Fibroblast of lung (primary cell): ENCODE data around the gene SDK2. TPM values are rescaled to one million over a fixed set of nuclear protein-coding genes. Genes with fewer than 3 reads are reported as not detected.

Experiments
- DNase-seq, 2 donors: peaks; one replicate each; pipeline versions ENCODE4 v3.0.0 to v3.0.0-alpha.2; 2010; ENCODE audit warnings: low read depth in 2 of 2
- H2AFZ ChIP-seq: 2 replicates; pipeline ENCODE4 v1.5.1; 2012; ENCODE audit warnings: low read length, control low read depth, inconsistent platforms
- H3K27ac ChIP-seq: 2 replicates; pipeline ENCODE4 v1.5.1; 2011; ENCODE audit warnings: low read length, control low read depth; ENCODE audit not compliant: insufficient read depth
- H3K27me3 ChIP-seq: 2 replicates; pipeline ENCODE4 v1.5.1; 2011; ENCODE audit warnings: mild to moderate bottlenecking, low read length; ENCODE audit not compliant: control insufficient read depth, insufficient read depth
- H3K36me3 ChIP-seq: 2 replicates; pipeline ENCODE4 v1.5.1; 2011; ENCODE audit warnings: low read length; ENCODE audit not compliant: control insufficient read depth, insufficient read depth
- H3K4me1 ChIP-seq: 2 replicates; pipeline ENCODE4 v1.5.1; 2011; ENCODE audit warnings: low read length; ENCODE audit not compliant: control insufficient read depth, insufficient read depth; ENCODE audit errors: extremely low read depth
- H3K4me2 ChIP-seq: 2 replicates; pipeline ENCODE4 v1.5.1; 2011; ENCODE audit warnings: low read length, control low read depth; ENCODE audit not compliant: insufficient read depth; ENCODE audit errors: extremely low read depth
- H3K4me3 ChIP-seq, 4 experiments: fragments of 200-600 bp in 1 of 4; sonication (generic) in 1 of 4; replicated peaks in 1 of 4; 2 replicates each; pipeline ENCODE4 v1.5.1; 2011 to 2016; ENCODE audit warnings: low read length in 4 of 4, low read depth in 3 of 4, mild to moderate bottlenecking in 3 of 4, control low read depth in 2 of 4, inconsistent platforms in 1 of 4, mixed read lengths in 1 of 4; ENCODE audit not compliant: insufficient read depth in 1 of 4; ENCODE audit errors: control extremely low read depth in 1 of 4
- H3K79me2 ChIP-seq: 2 replicates; pipeline ENCODE4 v1.5.1; 2012; ENCODE audit warnings: mild to moderate bottlenecking, low read length, inconsistent platforms; ENCODE audit not compliant: control insufficient read depth, insufficient read depth
- H3K9ac ChIP-seq: 2 replicates; pipeline ENCODE4 v1.5.1; 2011; ENCODE audit warnings: mild to moderate bottlenecking, low read length, control low read depth; ENCODE audit not compliant: insufficient read depth
- H3K9me3 ChIP-seq: 2 replicates; pipeline ENCODE4 v1.5.1; 2012; ENCODE audit warnings: low read depth, low read length; ENCODE audit not compliant: control insufficient read depth, insufficient read depth
- H4K20me1 ChIP-seq: 2 replicates; pipeline ENCODE4 v1.5.1; 2011; ENCODE audit warnings: low read length; ENCODE audit not compliant: control insufficient read depth, insufficient read depth; ENCODE audit errors: extremely low read depth
- CTCF ChIP-seq, 2 donors: IDR thresholded peaks in 1 of 2; conservative IDR thresholded peaks in 1 of 2; 1 replicate in 1 of 2; 2 replicates in 1 of 2; pipeline ENCODE4 v1.5.1; 2011 to 2012; ENCODE audit warnings: low read length in 2 of 2, control low read depth in 1 of 2, inconsistent platforms in 1 of 2, low read depth in 1 of 2, mild to moderate bottlenecking in 1 of 2
- EZH2 ChIP-seq: IDR thresholded peaks from 2 replicates; pipeline ENCODE4 v1.5.1; 2012; ENCODE audit warnings: low read length, control low read depth, mild to moderate bottlenecking; ENCODE audit errors: missing control alignments
- polyA plus RNA-seq, 2 donors: library from polyadenylated mRNA; depleted of rRNA in 1 of 2; stranded (reverse) in 1 of 2; unstranded in 1 of 2; fragments of >200 nt; gene quantifications; 2 replicates each; pipeline ENCODE4 v1.2.1, GENCODE V29; 2011 to 2012; ENCODE audit warnings: missing spikeins in 1 of 2
- total RNA-seq: library from RNA; depleted of rRNA; stranded (reverse); fragments of >200 nt; gene quantifications from 2 replicates; pipeline ENCODE4 v1.2.1, GENCODE V29; 2014

SDK2 gene
- total and polyA plus RNA-seq, 2 donors (not counting 1 experiment from before 2014, with no cell fraction given), result under 0.01 to 0.01 TPM

- no peak overlapping the region for H3K9ac ChIP-seq
- no peak overlapping the region for H3K4me3 ChIP-seq
- DNase-seq, result no peak
- H2AFZ ChIP-seq, result no peak overlapping the region
- H3K79me2 ChIP-seq, result no peaks in the 10 kb centered on the region
- no peak overlapping the region for H3K27ac ChIP-seq
- no peak overlapping the region for H3K4me2 ChIP-seq
- H3K36me3 ChIP-seq, result no peaks in the 10 kb centered on the region
- no peaks in the 10 kb centered on the region for H3K9me3 ChIP-seq
- no peaks in the 10 kb centered on the region for H4K20me1 ChIP-seq
- no peaks in the 10 kb centered on the region for H3K27me3 ChIP-seq
- TF ChIP-seq EZH2, result no peak
- no peak for TF ChIP-seq CTCF (conservative IDR thresholded peaks at IDR 0.05 in 1 of 2, IDR thresholded peaks at IDR 0.05 in 1 of 2; ENCODE audit: low read depth in 1 of 2, low read length in 2 of 2)
- H3K4me1 ChIP-seq, result no peaks in the 10 kb centered on the region
Observed at GRCh38 chr17:73412914-73413313, 231.3 kb downstream of the SDK2 start.

- TF ChIP-seq CTCF (conservative IDR thresholded peaks at IDR 0.05 in 1 of 2, IDR thresholded peaks at IDR 0.05 in 1 of 2; ENCODE audit: low read depth in 1 of 2, low read length in 2 of 2), result no peak
- TF ChIP-seq EZH2, result no peak
- Histone ChIP-seq H3K36me3 (no peaks in the 10 kb centered on the region), H3K27me3 (no peaks in the 10 kb centered on the region), H2AFZ (no peak overlapping the region), H3K9me3 (no peaks in the 10 kb centered on the region), H3K9ac (no peak overlapping the region), H3K27ac (no peak overlapping the region), H4K20me1 (no peaks in the 10 kb centered on the region), H3K4me3 (no peak overlapping the region), H3K79me2 (no peaks in the 10 kb centered on the region), H3K4me2 (no peak overlapping the region), H3K4me1 (no peaks in the 10 kb centered on the region)
- no peak for DNase-seq
Observed at GRCh38 chr17:73411313-73411747, 232.9 kb downstream of the SDK2 start.

- no peak overlapping the region for H3K9ac ChIP-seq
- no peak for TF ChIP-seq EZH2
- no peak for TF ChIP-seq CTCF (conservative IDR thresholded peaks at IDR 0.05 in 1 of 2, IDR thresholded peaks at IDR 0.05 in 1 of 2; ENCODE audit: low read depth in 1 of 2, low read length in 2 of 2)
- H3K4me1 ChIP-seq, result no peaks in the 10 kb centered on the region
- no peak for DNase-seq
- no peaks in the 10 kb centered on the region for H3K9me3 ChIP-seq
- no peaks in the 10 kb centered on the region for H4K20me1 ChIP-seq
- no peaks in the 10 kb centered on the region for H3K36me3 ChIP-seq
- no peak overlapping the region for H3K4me3 ChIP-seq
- H3K4me2 ChIP-seq, result no peak overlapping the region
- no peaks in the 10 kb centered on the region for H3K79me2 ChIP-seq
- H2AFZ ChIP-seq, result no peak overlapping the region
- H3K27ac ChIP-seq, result no peak overlapping the region
- H3K27me3 ChIP-seq, result no peaks in the 10 kb centered on the region
Observed at GRCh38 chr17:73410586-73411312, 233.5 kb downstream of the SDK2 start.
